HEK293 (cell line): ENCODE data around the gene GLI1.
A peak's percentile ranks its signal among the peaks of the same experiment; 100 is the strongest.

ENCODE experiments used
- CTCF ChIA-PET: fragments of 350-600 bp; formaldehyde crosslinking; extraction: SDS; loops from one replicate; lab custom pipeline; 2021; ENCODE audit warnings: antibody characterized with exemption; lab: Yijun Ruan, JAX
- POLR2A ChIA-PET: fragments of 300-600 bp; formaldehyde crosslinking; extraction: SDS; loops from one replicate; lab custom pipeline; 2020; ENCODE audit warnings: antibody characterized with exemption, inconsistent platforms; lab: Yijun Ruan, JAX
- H3K27ac ChIP-seq: fragments of 200-500 bp; sonication (Bioruptor generic); 2 replicates; pipeline ENCODE4 v1.5.1; 2014; ENCODE audit warnings: low read depth, low read length, control low read depth, inconsistent platforms; ENCODE audit errors: extremely low read depth
- H3K36me3 ChIP-seq, 2 experiments: fragments of 200-500 bp in 1 of 2; sonication (Bioruptor generic) in 1 of 2; 1 replicate in 1 of 2; 2 replicates in 1 of 2; pipeline ENCODE4 v1.5.1; 2014 to 2017; ENCODE audit warnings: inconsistent platforms in 2 of 2, low read length in 2 of 2; ENCODE audit not compliant: control insufficient read depth in 2 of 2, insufficient read depth in 1 of 2
- H3K4me1 ChIP-seq: fragments of 200-500 bp; sonication (Bioruptor generic); 2 replicates; pipeline ENCODE4 v1.5.1; 2014; ENCODE audit warnings: mild to moderate bottlenecking, low read length, inconsistent platforms; ENCODE audit not compliant: control insufficient read depth, insufficient read depth
- H3K4me3 ChIP-seq: 2 replicates; pipeline ENCODE4 v1.5.1; 2011; ENCODE audit warnings: low read depth, mild to moderate bottlenecking, control low read depth, low read length, moderate library complexity
- H3K9me3 ChIP-seq: fragments of 200-500 bp; sonication (Bioruptor generic); 2 replicates; pipeline ENCODE4 v1.5.1; 2014; ENCODE audit warnings: low read depth, low read length, inconsistent platforms; ENCODE audit not compliant: control insufficient read depth, insufficient read depth
- TSHZ1 ChIP-seq: fragments of 450-650 bp; formaldehyde crosslinking; IDR thresholded peaks from 2 replicates; pipeline ENCODE4 v1.5.1; 2016; ENCODE audit warnings: missing biosample characterization, missing genetic modification characterization, borderline replicate concordance
- ZBTB26 ChIP-seq: fragments of 450-650 bp; formaldehyde crosslinking; optimal IDR thresholded peaks from 2 replicates; pipeline ENCODE3; 2016; ENCODE audit warnings: missing biosample characterization, mild to moderate bottlenecking, missing genetic modification characterization
- ZBTB7A ChIP-seq: fragments of 450-650 bp; formaldehyde crosslinking; IDR thresholded peaks from 2 replicates; pipeline ENCODE4 v1.5.1; 2016; ENCODE audit warnings: low read depth, missing biosample characterization, missing genetic modification characterization
- ZFHX2 ChIP-seq: fragments of 450-650 bp; formaldehyde crosslinking; conservative IDR thresholded peaks from 2 replicates; pipeline ENCODE4 v1.5.1; 2016; ENCODE audit warnings: missing biosample characterization, missing genetic modification characterization
- ZFP69B ChIP-seq: fragments of 450-650 bp; formaldehyde crosslinking; IDR thresholded peaks from 2 replicates; pipeline ENCODE4 v1.5.1; 2016; ENCODE audit warnings: missing biosample characterization, missing genetic modification characterization
- ZNF121 ChIP-seq: fragments of 450-650 bp; formaldehyde crosslinking; IDR thresholded peaks from 2 replicates; pipeline ENCODE4 v1.5.1; 2016; ENCODE audit warnings: missing biosample characterization, missing genetic modification characterization
- ZNF174 ChIP-seq: fragments of 450-650 bp; formaldehyde crosslinking; IDR thresholded peaks from 2 replicates; pipeline ENCODE4 v1.5.0; 2017; ENCODE audit warnings: missing biosample characterization, mild to moderate bottlenecking, missing genetic modification characterization
- ZNF175 ChIP-seq: fragments of 450-650 bp; formaldehyde crosslinking; IDR thresholded peaks from 2 replicates; pipeline ENCODE4 v1.5.1; 2016; ENCODE audit warnings: missing biosample characterization, missing genetic modification characterization
- ZNF2 ChIP-seq: fragments of 450-650 bp; formaldehyde crosslinking; IDR thresholded peaks from 2 replicates; pipeline ENCODE4 v1.5.1; 2016; ENCODE audit warnings: missing biosample characterization, missing genetic modification characterization
- ZNF24 ChIP-seq: fragments of 450-650 bp; formaldehyde crosslinking; IDR thresholded peaks from 2 replicates; pipeline ENCODE4 v1.5.1; 2016; ENCODE audit warnings: missing biosample characterization, missing genetic modification characterization
- ZNF248 ChIP-seq: fragments of 450-650 bp; formaldehyde crosslinking; IDR thresholded peaks from 2 replicates; pipeline ENCODE4 v1.5.1; 2017; ENCODE audit warnings: missing biosample characterization, missing genetic modification characterization
- ZNF416 ChIP-seq: fragments of 450-650 bp; formaldehyde crosslinking; IDR thresholded peaks from 2 replicates; pipeline ENCODE4 v1.5.1; 2016; ENCODE audit warnings: missing biosample characterization, missing genetic modification characterization
- ZNF473 ChIP-seq: fragments of 450-650 bp; formaldehyde crosslinking; IDR thresholded peaks from 2 replicates; pipeline ENCODE4 v1.5.1; 2017; ENCODE audit warnings: missing biosample characterization, missing genetic modification characterization
- ZNF48 ChIP-seq: fragments of 450-650 bp; formaldehyde crosslinking; IDR thresholded peaks from 2 replicates; pipeline ENCODE4 v1.5.1; 2016; ENCODE audit warnings: missing biosample characterization, missing genetic modification characterization
- ZNF510 ChIP-seq: fragments of 450-650 bp; formaldehyde crosslinking; IDR thresholded peaks from 2 replicates; pipeline ENCODE4 v1.5.1; 2018; ENCODE audit warnings: mild to moderate bottlenecking, missing genetic modification characterization, missing biosample characterization; ENCODE audit not compliant: insufficient replicate concordance
- ZNF530 ChIP-seq: fragments of 450-650 bp; formaldehyde crosslinking; IDR thresholded peaks from 2 replicates; pipeline ENCODE4 v1.5.1; 2016; ENCODE audit warnings: low read depth, missing biosample characterization, missing genetic modification characterization
- ZNF549 ChIP-seq: fragments of 450-650 bp; IDR thresholded peaks from 2 replicates; pipeline ENCODE4 v1.5.1; 2018; ENCODE audit warnings: missing biosample characterization, missing genetic modification characterization, mild to moderate bottlenecking, inconsistent platforms, moderate library complexity
- ZNF600 ChIP-seq: fragments of 450-650 bp; formaldehyde crosslinking; IDR thresholded peaks from 2 replicates; pipeline ENCODE4 v1.5.1; 2016; ENCODE audit warnings: missing biosample characterization, missing genetic modification characterization
- ZNF654 ChIP-seq: fragments of 450-650 bp; formaldehyde crosslinking; IDR thresholded peaks from 2 replicates; pipeline ENCODE4 v1.5.1; 2016; ENCODE audit warnings: low read depth, missing biosample characterization, missing genetic modification characterization
- ZNF660 ChIP-seq: fragments of 450-650 bp; IDR thresholded peaks from 2 replicates; pipeline ENCODE4 v1.5.1; 2018; ENCODE audit warnings: missing biosample characterization, mild to moderate bottlenecking, missing genetic modification characterization
- ZNF776 ChIP-seq: fragments of 450-650 bp; formaldehyde crosslinking; IDR thresholded peaks from 2 replicates; pipeline ENCODE4 v1.5.0; 2017; ENCODE audit warnings: missing biosample characterization, missing genetic modification characterization, borderline replicate concordance
- ZNF785 ChIP-seq: fragments of 450-650 bp; formaldehyde crosslinking; IDR thresholded peaks from 2 replicates; pipeline ENCODE4 v1.5.1; 2016; ENCODE audit warnings: missing biosample characterization, missing genetic modification characterization
- ZNF830 ChIP-seq: fragments of 450-650 bp; IDR thresholded peaks from 2 replicates; pipeline ENCODE4 v1.5.0; 2018; ENCODE audit warnings: missing biosample characterization, missing genetic modification characterization, low read depth, mild to moderate bottlenecking, moderate library complexity
- ZSCAN16 ChIP-seq: fragments of 450-650 bp; formaldehyde crosslinking; IDR thresholded peaks from 2 replicates; pipeline ENCODE4 v1.5.1; 2016; ENCODE audit warnings: missing biosample characterization, missing genetic modification characterization
- TF ChIP-seq, protein P1 (sequence below): fragments of 450-650 bp; formaldehyde crosslinking; IDR thresholded peaks from 2 replicates; pipeline ENCODE4 v1.5.1; 2016; ENCODE audit warnings: missing biosample characterization, missing genetic modification characterization
- TF ChIP-seq, protein P2 (sequence below): fragments of 450-650 bp; formaldehyde crosslinking; IDR thresholded peaks from 2 replicates; pipeline ENCODE4 v1.5.1; 2016; ENCODE audit warnings: missing biosample characterization, missing genetic modification characterization

Gene GLI1

GRCh38 chr12:57444744-57445143 lies 14.8 kb upstream of the GLI1 start:
- TF ChIP-seq, protein P1, sequence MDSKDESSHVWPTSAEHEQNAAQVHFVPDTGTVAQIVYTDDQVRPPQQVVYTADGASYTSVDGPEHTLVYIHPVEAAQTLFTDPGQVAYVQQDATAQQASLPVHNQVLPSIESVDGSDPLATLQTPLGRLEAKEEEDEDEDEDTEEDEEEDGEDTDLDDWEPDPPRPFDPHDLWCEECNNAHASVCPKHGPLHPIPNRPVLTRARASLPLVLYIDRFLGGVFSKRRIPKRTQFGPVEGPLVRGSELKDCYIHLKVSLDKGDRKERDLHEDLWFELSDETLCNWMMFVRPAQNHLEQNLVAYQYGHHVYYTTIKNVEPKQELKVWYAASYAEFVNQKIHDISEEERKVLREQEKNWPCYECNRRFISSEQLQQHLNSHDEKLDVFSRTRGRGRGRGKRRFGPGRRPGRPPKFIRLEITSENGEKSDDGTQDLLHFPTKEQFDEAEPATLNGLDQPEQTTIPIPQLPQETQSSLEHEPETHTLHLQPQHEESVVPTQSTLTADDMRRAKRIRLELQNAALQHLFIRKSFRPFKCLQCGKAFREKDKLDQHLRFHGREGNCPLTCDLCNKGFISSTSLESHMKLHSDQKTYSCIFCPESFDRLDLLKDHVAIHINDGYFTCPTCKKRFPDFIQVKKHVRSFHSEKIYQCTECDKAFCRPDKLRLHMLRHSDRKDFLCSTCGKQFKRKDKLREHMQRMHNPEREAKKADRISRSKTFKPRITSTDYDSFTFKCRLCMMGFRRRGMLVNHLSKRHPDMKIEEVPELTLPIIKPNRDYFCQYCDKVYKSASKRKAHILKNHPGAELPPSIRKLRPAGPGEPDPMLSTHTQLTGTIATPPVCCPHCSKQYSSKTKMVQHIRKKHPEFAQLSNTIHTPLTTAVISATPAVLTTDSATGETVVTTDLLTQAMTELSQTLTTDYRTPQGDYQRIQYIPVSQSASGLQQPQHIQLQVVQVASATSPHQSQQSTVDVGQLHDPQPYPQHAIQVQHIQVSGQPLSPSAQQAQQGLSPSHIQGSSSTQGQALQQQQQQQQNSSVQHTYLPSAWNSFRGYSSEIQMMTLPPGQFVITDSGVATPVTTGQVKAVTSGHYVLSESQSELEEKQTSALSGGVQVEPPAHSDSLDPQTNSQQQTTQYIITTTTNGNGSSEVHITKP (tag by site-specific recombination), result 0 out of 2 replicates have a peak, but pooled peaks have one; percentile 2
- no peak for TF ChIP-seq ZNF248 (tag by site-specific recombination)
- TF ChIP-seq ZSCAN16 (tag by site-specific recombination), result no peak
- no peak for TF ChIP-seq ZNF830 (tag by site-specific recombination)
- TF ChIP-seq ZNF473 (tag by site-specific recombination), result no peak
- no peak for TF ChIP-seq TSHZ1 (tag by site-specific recombination)
- TF ChIP-seq ZBTB7A (tag by site-specific recombination), result no peak
- peak; percentile 81 for TF ChIP-seq ZNF121 (tag by site-specific recombination)
- TF ChIP-seq ZNF549 (tag by site-specific recombination), result no peak
- TF ChIP-seq, protein P2, sequence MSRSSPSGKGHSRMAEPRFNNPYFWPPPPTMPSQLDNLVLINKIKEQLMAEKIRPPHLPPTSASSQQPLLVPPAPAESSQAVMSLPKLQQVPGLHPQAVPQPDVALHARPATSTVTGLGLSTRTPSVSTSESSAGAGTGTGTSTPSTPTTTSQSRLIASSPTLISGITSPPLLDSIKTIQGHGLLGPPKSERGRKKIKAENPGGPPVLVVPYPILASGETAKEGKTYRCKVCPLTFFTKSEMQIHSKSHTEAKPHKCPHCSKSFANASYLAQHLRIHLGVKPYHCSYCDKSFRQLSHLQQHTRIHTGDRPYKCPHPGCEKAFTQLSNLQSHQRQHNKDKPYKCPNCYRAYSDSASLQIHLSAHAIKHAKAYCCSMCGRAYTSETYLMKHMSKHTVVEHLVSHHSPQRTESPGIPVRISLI (tag by site-specific recombination), result no peak
- TF ChIP-seq, all 188 proteins: peak for 2
- no peak overlapping the region for H3K4me3 ChIP-seq
- H3K9me3 ChIP-seq, result no peaks in the 10 kb centered on the region
- CTCF ChIA-PET, result interaction anchor here (0.6 to 1.6 kb wide), 3 partner anchors 8 to 168 kb away, joined by 4 to 12 read pairs (median 8); partner anchors contain the start of gene INHBE
- no peaks in the 10 kb centered on the region for H3K4me1 ChIP-seq
- no peaks in the 10 kb centered on the region for H3K36me3 ChIP-seq
- H3K27ac ChIP-seq, result no peak overlapping the region
- POLR2A ChIA-PET, result no interaction called here

DNA sequence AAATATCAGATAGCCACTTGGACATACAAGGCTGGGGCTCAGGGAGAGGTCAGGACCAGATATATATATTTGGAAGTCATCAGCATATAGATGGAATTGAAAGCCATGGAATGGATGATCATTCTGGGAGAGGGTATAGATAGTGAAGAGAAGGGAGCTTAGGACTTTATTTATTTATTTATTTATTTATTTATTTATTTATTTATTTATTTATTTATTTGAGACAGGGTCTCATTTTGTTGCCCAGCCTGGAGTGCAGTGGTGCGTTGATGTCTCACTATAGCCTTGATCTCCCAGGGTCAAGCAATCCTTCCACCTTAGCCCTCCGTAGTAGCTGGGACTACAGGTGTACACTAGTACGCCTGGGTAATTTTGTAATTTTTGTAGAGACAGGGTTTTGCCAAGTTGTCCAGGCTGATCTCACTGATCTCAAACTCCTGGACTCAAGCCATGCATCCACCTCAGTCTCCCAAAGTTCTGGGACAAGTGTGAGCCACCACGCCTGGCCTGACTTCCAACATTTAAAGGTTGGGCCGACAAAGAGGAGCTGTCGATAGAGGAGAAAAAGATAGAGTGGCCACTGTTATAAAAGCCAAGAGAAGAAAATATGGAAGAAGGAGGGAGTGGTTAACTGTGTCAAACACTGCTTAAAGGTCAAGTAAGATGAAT lies 13.2 kb upstream of the GLI1 start:
- H3K9me3 ChIP-seq, result no peaks in the 10 kb centered on the region
- H3K4me1 ChIP-seq, result no peaks in the 10 kb centered on the region
- no peaks in the 10 kb centered on the region for H3K36me3 ChIP-seq
- no peak overlapping the region for H3K4me3 ChIP-seq
- H3K27ac ChIP-seq, result no peak overlapping the region
- POLR2A ChIA-PET, result no interaction called here
- CTCF ChIA-PET, result interaction anchor here (0.6 to 2.4 kb wide), 6 partner anchors 10 to 270 kb away, joined by 3 to 14 read pairs (median 4); partner anchors contain the start of gene GLI1
- TF ChIP-seq ZBTB26 (tag by site-specific recombination), result no peak
- no peak for TF ChIP-seq ZNF48
- TF ChIP-seq ZNF2 (tag by site-specific recombination), result no peak
- no peak for TF ChIP-seq ZFP69B (tag by site-specific recombination)
- TF ChIP-seq ZNF830 (tag by site-specific recombination), result no peak
- TF ChIP-seq ZNF175, result no peak
- no peak for TF ChIP-seq ZNF24
- TF ChIP-seq ZNF530 (tag by site-specific recombination), result peak; percentile 75; the same call in 1 of the 2 replicates
- no peak for TF ChIP-seq ZNF785 (tag by site-specific recombination)
- TF ChIP-seq ZFHX2, result no peak
- TF ChIP-seq ZNF660 (tag by site-specific recombination), result no peak
- no peak for TF ChIP-seq ZNF600
- TF ChIP-seq ZNF776 (tag by site-specific recombination), result no peak
- TF ChIP-seq ZNF174, result no peak
- TF ChIP-seq ZNF510 (tag by site-specific recombination), result no peak
- peak; percentile 47 for TF ChIP-seq ZNF654 (tag by site-specific recombination)
- no peak for TF ChIP-seq ZNF416 (tag by site-specific recombination)
